ENCODE data around the gene SLC51B. TPM values are rescaled to one million over a fixed set of nuclear protein-coding genes. Genes with fewer than 3 reads are reported as not detected.
"Not testable (repeated sequence)": the region's sequence is repeated elsewhere in the genome, so short reads cannot be mapped to it uniquely, and the experiment has no call there.

Gene SLC51B
- total RNA-seq, 1 donor from 2014 or later: not detected

DNA sequence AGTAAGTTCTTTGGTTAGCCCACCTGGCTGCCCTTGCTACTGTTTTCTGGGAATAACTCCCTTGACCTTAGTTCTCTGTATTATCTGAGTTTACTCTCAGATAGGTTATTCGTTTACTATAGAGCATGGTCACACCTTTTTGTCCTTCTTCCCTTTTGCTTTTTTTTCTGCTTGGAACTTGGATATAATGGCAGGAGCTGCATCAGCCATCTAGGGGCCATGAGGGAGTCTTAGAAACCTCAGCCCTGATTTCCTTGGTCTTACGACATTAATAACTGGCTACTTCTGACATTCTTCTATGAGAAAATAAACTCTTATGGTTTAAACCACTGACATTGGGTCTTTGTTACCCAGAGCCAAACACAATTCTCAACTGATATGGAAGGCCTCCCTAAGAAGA, 3.4 kb upstream of the SLC51B start:
- H3K27me3 Mint-ChIP-seq: no peaks in the 10 kb centered on the region
- no peak for DNase-seq (ENCODE audit: low spot score, unreplicated experiment)
- TF ChIP-seq, protein P1, sequence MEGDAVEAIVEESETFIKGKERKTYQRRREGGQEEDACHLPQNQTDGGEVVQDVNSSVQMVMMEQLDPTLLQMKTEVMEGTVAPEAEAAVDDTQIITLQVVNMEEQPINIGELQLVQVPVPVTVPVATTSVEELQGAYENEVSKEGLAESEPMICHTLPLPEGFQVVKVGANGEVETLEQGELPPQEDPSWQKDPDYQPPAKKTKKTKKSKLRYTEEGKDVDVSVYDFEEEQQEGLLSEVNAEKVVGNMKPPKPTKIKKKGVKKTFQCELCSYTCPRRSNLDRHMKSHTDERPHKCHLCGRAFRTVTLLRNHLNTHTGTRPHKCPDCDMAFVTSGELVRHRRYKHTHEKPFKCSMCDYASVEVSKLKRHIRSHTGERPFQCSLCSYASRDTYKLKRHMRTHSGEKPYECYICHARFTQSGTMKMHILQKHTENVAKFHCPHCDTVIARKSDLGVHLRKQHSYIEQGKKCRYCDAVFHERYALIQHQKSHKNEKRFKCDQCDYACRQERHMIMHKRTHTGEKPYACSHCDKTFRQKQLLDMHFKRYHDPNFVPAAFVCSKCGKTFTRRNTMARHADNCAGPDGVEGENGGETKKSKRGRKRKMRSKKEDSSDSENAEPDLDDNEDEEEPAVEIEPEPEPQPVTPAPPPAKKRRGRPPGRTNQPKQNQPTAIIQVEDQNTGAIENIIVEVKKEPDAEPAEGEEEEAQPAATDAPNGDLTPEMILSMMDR (IDR thresholded peaks at IDR 0.05; ENCODE audit: unreplicated experiment): no peak
- H3K4me3 Mint-ChIP-seq (ENCODE audit: low read depth): no peak overlapping the region
- no peaks in the 10 kb centered on the region for H3K36me3 Mint-ChIP-seq (ENCODE audit: insufficient read depth)
- no peaks in the 10 kb centered on the region for H3K9me3 Mint-ChIP-seq (ENCODE audit: low read depth)
- peaks cover 18% of the 10 kb centered on the region for H3K4me1 Mint-ChIP-seq (ENCODE audit: low read depth)
- no peak overlapping the region for H3K27ac Mint-ChIP-seq

DNA sequence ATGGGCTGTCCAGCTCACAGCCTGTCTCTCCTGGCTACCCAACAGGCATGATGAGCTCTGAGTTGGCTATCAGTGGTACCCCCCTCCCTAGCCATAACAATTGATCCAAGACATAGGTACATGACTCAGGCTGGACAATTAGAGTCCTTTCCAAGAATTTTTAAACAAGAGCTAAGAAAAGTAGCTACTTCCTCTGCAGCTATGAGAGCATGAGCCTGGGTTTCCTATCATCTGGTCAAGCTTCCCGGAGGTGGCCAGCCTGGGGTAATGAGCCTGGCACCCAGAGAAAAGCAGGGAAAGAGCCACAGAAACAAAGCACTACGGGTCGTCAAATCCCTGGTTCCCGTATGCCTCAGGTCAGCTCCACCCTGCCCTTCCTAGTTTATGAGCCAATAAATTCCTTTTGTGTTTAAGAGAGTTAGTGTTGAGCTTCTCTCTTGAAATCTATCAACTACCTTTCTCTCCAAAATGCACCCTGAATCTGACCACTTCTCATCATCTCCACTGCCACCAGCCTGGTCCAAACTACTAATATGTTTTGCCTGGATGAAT, 2.3 kb upstream of the SLC51B start:
- DNase-seq (ENCODE audit: low spot score, unreplicated experiment): no peak
- TF ChIP-seq, protein P1 (IDR thresholded peaks at IDR 0.05; ENCODE audit: unreplicated experiment): no peak
- H3K9me3 Mint-ChIP-seq (ENCODE audit: low read depth): no peaks in the 10 kb centered on the region
- no peak overlapping the region for H3K4me3 Mint-ChIP-seq (ENCODE audit: low read depth)
- peak overlapping the region; percentile 18 for H3K27ac Mint-ChIP-seq
- peaks cover 18% of the 10 kb centered on the region for H3K4me1 Mint-ChIP-seq (ENCODE audit: low read depth)
- no peaks in the 10 kb centered on the region for H3K27me3 Mint-ChIP-seq
- H3K36me3 Mint-ChIP-seq (ENCODE audit: insufficient read depth): no peaks in the 10 kb centered on the region

DNA sequence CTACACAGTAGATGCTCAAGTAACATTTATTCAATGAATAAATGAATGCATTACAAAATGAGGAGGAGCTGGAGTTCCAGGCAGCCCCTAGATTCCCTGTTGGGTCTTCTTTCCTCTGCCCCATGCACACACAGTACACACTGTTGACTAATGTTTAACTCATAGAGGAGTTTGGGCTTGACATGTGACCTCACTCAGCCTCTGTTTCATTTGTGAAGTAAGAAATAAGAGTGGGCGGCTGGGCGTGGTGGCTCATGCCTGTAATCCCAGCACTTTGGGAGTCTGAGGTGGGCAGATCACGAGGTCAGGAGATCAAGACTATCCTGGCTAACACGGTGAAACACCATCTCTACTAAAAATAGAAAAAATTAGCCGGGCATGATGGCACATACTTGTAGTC, 969 bp upstream of the SLC51B start:
- not testable (repeated sequence) for H3K9me3 Mint-ChIP-seq (ENCODE audit: low read depth); H3K36me3 Mint-ChIP-seq (ENCODE audit: insufficient read depth); H3K27me3 Mint-ChIP-seq; H3K4me3 Mint-ChIP-seq (ENCODE audit: low read depth); H3K27ac Mint-ChIP-seq; DNase-seq (ENCODE audit: low spot score, unreplicated experiment)
- peaks cover 19% of the 10 kb centered on the region for H3K4me1 Mint-ChIP-seq (ENCODE audit: low read depth)

GRCh38 chr15:65048241-65048640, 3.1 kb downstream of the SLC51B start:
- Mint-ChIP-seq H3K27ac (no peak overlapping the region), H3K9me3 (ENCODE audit: low read depth) (no peaks in the 10 kb centered on the region), H3K4me3 (ENCODE audit: low read depth) (no peak overlapping the region), H3K36me3 (ENCODE audit: insufficient read depth) (no peaks in the 10 kb centered on the region), H3K27me3 (peaks cover 16% of the 10 kb centered on the region), H3K4me1 (ENCODE audit: low read depth) (peaks cover 17% of the 10 kb centered on the region)
- TF ChIP-seq, protein P1 (IDR thresholded peaks at IDR 0.05; ENCODE audit: unreplicated experiment): no peak
- DNase-seq (ENCODE audit: low spot score, unreplicated experiment): no peak

- peak; percentile 75 for DNase-seq (ENCODE audit: low spot score, unreplicated experiment)
- TF ChIP-seq, protein P1 (IDR thresholded peaks at IDR 0.05; ENCODE audit: unreplicated experiment): no peak
- Mint-ChIP-seq H3K4me3 (ENCODE audit: low read depth) (peak overlapping the region; percentile 29), H3K9me3 (ENCODE audit: low read depth) (no peaks in the 10 kb centered on the region), H3K36me3 (ENCODE audit: insufficient read depth) (no peaks in the 10 kb centered on the region), H3K27ac (no peak overlapping the region), H3K27me3 (peaks cover 16% of the 10 kb centered on the region), H3K4me1 (ENCODE audit: low read depth) (peaks cover 11% of the 10 kb centered on the region)
Measured at GRCh38 chr15:65049418-65049840, 4.2 kb downstream of the SLC51B start.

- Mint-ChIP-seq H3K9me3 (ENCODE audit: low read depth) (no peaks in the 10 kb centered on the region), H3K27me3 (peaks cover 16% of the 10 kb centered on the region), H3K27ac (no peak overlapping the region), H3K36me3 (ENCODE audit: insufficient read depth) (no peaks in the 10 kb centered on the region), H3K4me1 (ENCODE audit: low read depth) (peaks cover 4% of the 10 kb centered on the region), H3K4me3 (ENCODE audit: low read depth) (no peak overlapping the region)
- TF ChIP-seq, protein P1 (IDR thresholded peaks at IDR 0.05; ENCODE audit: unreplicated experiment): no peak
- no peak for DNase-seq (ENCODE audit: low spot score, unreplicated experiment)
Measured at GRCh38 chr15:65050270-65050669, 5.1 kb downstream of the SLC51B start.

All from progenitor cell of endocrine pancreas (in vitro differentiated cells).